ENCODE data around the gene ADI1.

Gene ADI1

GRCh38 chr2:3491716-3492474, 27.4 kb downstream of the ADI1 start:
- ATAC-seq (ENCODE audit: low read depth) = no peak
- no peak for TF ChIP-seq CTCF (IDR thresholded peaks at IDR 0.05; ENCODE audit: poor library complexity, severe bottlenecking)
- no peaks in the 10 kb centered on the region for H3K4me1 ChIP-seq (ENCODE audit: insufficient read depth, poor library complexity, severe bottlenecking)

GRCh38 chr2:3491306-3491705, 28.0 kb downstream of the ADI1 start:
- no peak for TF ChIP-seq CTCF (IDR thresholded peaks at IDR 0.05; ENCODE audit: poor library complexity, severe bottlenecking)
- Histone ChIP-seq H3K4me3 (ENCODE audit: severe bottlenecking) (no peak overlapping the region), H3K27me3 (ENCODE audit: insufficient read depth, poor library complexity, severe bottlenecking) (no peaks in the 10 kb centered on the region), H3K27ac (ENCODE audit: poor library complexity, severe bottlenecking) (no peak overlapping the region), H3K36me3 (ENCODE audit: low read depth) (no peaks in the 10 kb centered on the region), H3K9me3 (ENCODE audit: severe bottlenecking) (no peaks in the 10 kb centered on the region), H3K4me1 (ENCODE audit: insufficient read depth, poor library complexity, severe bottlenecking) (no peaks in the 10 kb centered on the region)
- DNase-seq (ENCODE audit: low spot score) (no peak), ATAC-seq (ENCODE audit: low read depth) (no peak)

More at GRCh38 chr2:3491716-3492474, 27.4 kb downstream of the ADI1 start:
- no peak overlapping the region for H3K27ac ChIP-seq (ENCODE audit: poor library complexity, severe bottlenecking)
- no peaks in the 10 kb centered on the region for H3K36me3 ChIP-seq (ENCODE audit: low read depth)
- no peaks in the 10 kb centered on the region for H3K9me3 ChIP-seq (ENCODE audit: severe bottlenecking)
- H3K27me3 ChIP-seq (ENCODE audit: insufficient read depth, poor library complexity, severe bottlenecking) = no peaks in the 10 kb centered on the region
- no peak overlapping the region for H3K4me3 ChIP-seq (ENCODE audit: severe bottlenecking)
- DNase-seq (ENCODE audit: low spot score) = no peak

GRCh38 chr2:3490191-3491170, 28.9 kb downstream of the ADI1 start:
- H3K27me3 ChIP-seq (ENCODE audit: insufficient read depth, poor library complexity, severe bottlenecking) = no peaks in the 10 kb centered on the region
- no peaks in the 10 kb centered on the region for H3K9me3 ChIP-seq (ENCODE audit: severe bottlenecking)
- DNase-seq (ENCODE audit: low spot score) (no peak), ATAC-seq (ENCODE audit: low read depth) (no peak)
- no peak overlapping the region for H3K27ac ChIP-seq (ENCODE audit: poor library complexity, severe bottlenecking)
- no peak for TF ChIP-seq CTCF (IDR thresholded peaks at IDR 0.05; ENCODE audit: poor library complexity, severe bottlenecking)
- no peak overlapping the region for H3K4me3 ChIP-seq (ENCODE audit: severe bottlenecking)
- no peaks in the 10 kb centered on the region for H3K4me1 ChIP-seq (ENCODE audit: insufficient read depth, poor library complexity, severe bottlenecking)
- H3K36me3 ChIP-seq (ENCODE audit: low read depth) = no peaks in the 10 kb centered on the region

GRCh38 chr2:3489764-3490115, 29.6 kb downstream of the ADI1 start:
- Histone ChIP-seq H3K4me1 (ENCODE audit: insufficient read depth, poor library complexity, severe bottlenecking) (no peaks in the 10 kb centered on the region), H3K36me3 (ENCODE audit: low read depth) (no peaks in the 10 kb centered on the region), H3K27me3 (ENCODE audit: insufficient read depth, poor library complexity, severe bottlenecking) (no peaks in the 10 kb centered on the region), H3K4me3 (ENCODE audit: severe bottlenecking) (no peak overlapping the region), H3K9me3 (ENCODE audit: severe bottlenecking) (no peaks in the 10 kb centered on the region), H3K27ac (ENCODE audit: poor library complexity, severe bottlenecking) (no peak overlapping the region)
- DNase-seq (ENCODE audit: low spot score) = no peak
- no peak for ATAC-seq (ENCODE audit: low read depth)
- no peak for TF ChIP-seq CTCF (IDR thresholded peaks at IDR 0.05; ENCODE audit: poor library complexity, severe bottlenecking)

Data from RWPE2 (cell line).